GM12878 (cell line): ENCODE measurements around the gene CCDC88C.

Experiments used
- ATF7 ChIP-seq: fragments of 450-650 bp; IDR thresholded peaks from 2 replicates; pipeline ENCODE4 v1.6.1; 2016; ENCODE audit warnings: low read depth, mild to moderate bottlenecking
- CREM ChIP-seq: IDR thresholded peaks from 2 replicates; pipeline ENCODE4 v1.6.1; 2014; ENCODE audit warnings: antibody characterized with exemption, low read depth
- EGR1 ChIP-seq, 2 experiments: IDR thresholded peaks; 1 replicate in 1 of 2; 2 replicates in 1 of 2; pipeline ENCODE4 v1.6.1; 2011 to 2012; ENCODE audit warnings: low read depth in 2 of 2, low read length in 2 of 2, borderline replicate concordance in 1 of 2, mild to moderate bottlenecking in 1 of 2, moderate library complexity in 1 of 2
- EP300 ChIP-seq, 2 experiments: fragments of 150-350 bp in 1 of 2; IDR thresholded peaks; 2 replicates each; pipeline ENCODE4 v1.6.1; 2011 to 2012; ENCODE audit warnings: low read depth in 2 of 2, low read length in 2 of 2, borderline replicate concordance in 1 of 2, improper control_type of control experiment in 1 of 2, inconsistent platforms in 1 of 2; ENCODE audit not compliant: control insufficient read depth in 1 of 2
- HDAC6 ChIP-seq: fragments of 200-600 bp; sonication (generic); IDR thresholded peaks from one replicate; pipeline ENCODE4 v1.8.0; 2017; ENCODE audit warnings: antibody characterized with exemption; ENCODE audit not compliant: unreplicated experiment
- IKZF1 ChIP-seq: fragments of 450-650 bp; conservative IDR thresholded peaks from 2 replicates; pipeline ENCODE4 v1.6.1; 2017; ENCODE audit warnings: antibody characterized with exemption, mild to moderate bottlenecking
- RAD51 ChIP-seq: fragments of 450-650 bp; IDR thresholded peaks from 2 replicates; pipeline ENCODE4 v1.6.1; 2016; ENCODE audit warnings: moderate library complexity, mild to moderate bottlenecking, inconsistent platforms
- RBBP5 ChIP-seq: fragments of 200-600 bp; sonication (generic); conservative IDR thresholded peaks from 2 replicates; pipeline ENCODE4 v1.6.1; 2016
- TF ChIP-seq, protein P1 (sequence below): IDR thresholded peaks from 2 replicates; pipeline ENCODE4 v1.6.1; 2012; ENCODE audit warnings: low read depth, low read length, improper control_type of control experiment

DNA sequence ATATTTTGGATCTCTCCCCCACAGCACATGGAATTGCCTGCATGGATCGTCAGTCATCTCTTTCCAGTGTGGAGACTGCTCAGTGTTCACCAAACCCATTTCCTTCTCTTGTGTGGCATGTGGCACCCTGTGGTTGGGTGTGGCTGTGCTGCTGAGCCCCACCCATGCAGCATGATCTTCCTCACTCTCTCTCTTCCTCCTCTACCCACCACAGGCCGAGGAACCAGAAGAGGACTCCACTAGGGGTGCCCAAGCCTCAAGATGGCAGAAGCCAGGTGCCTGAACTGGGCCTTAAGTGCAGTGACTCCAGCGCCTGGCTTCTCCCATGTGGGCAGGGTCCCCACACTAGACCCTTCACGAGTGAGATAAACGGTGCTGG, 106.3 kb downstream of the CCDC88C start:
- TF ChIP-seq, protein P1, sequence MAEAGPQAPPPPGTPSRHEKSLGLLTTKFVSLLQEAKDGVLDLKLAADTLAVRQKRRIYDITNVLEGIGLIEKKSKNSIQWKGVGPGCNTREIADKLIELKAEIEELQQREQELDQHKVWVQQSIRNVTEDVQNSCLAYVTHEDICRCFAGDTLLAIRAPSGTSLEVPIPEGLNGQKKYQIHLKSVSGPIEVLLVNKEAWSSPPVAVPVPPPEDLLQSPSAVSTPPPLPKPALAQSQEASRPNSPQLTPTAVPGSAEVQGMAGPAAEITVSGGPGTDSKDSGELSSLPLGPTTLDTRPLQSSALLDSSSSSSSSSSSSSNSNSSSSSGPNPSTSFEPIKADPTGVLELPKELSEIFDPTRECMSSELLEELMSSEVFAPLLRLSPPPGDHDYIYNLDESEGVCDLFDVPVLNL: no peak
- TF ChIP-seq CREM (no peak), HDAC6 (no peak), IKZF1 (no peak), EGR1 (IDR thresholded peaks at IDR 0.05; ENCODE audit: borderline replicate concordance in 1 of 2, low read depth in 2 of 2, low read length in 2 of 2) (no peak), RAD51 (no peak), RBBP5 (no peak), EP300 (IDR thresholded peaks at IDR 0.05; ENCODE audit: borderline replicate concordance in 1 of 2, control insufficient read depth in 1 of 2, low read depth in 2 of 2, low read length in 2 of 2) (no peak), ATF7 (no peak)
